Measurements from ENCODE around the gene MPZL2. TPM values are rescaled to one million over a fixed set of nuclear protein-coding genes. Genes with fewer than 3 reads are reported as not detected.

MPZL2 gene
- polyA plus RNA-seq, 1 donor from 2014 or later, result not detected

DNA sequence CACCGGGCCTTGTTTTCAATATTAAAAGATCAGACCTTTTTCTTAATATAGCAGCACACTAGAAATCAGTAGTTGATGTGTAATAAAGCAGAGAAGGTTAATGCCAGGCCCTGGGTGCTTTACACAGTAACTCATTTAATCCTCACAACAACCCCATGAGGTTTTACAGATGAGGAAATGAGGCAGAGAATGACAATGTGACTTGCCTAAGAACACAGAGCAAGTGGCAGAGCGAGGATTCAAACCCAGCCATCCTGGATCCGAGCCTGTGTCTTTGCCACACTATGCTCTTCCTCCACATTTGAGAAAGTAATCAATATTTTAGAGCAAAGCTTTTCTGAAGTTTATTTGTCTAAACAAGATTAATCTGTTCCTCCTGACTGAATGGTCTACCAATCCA is 46.5 kb downstream of the MPZL2 start:
- H3K27ac ChIP-seq (ENCODE audit: low read length), result no peak overlapping the region
- H3K4me3 ChIP-seq (ENCODE audit: low read length), result no peak overlapping the region
- H3K79me2 ChIP-seq (replicated peaks; ENCODE audit: insufficient read depth, low read length), result no peaks in the 10 kb centered on the region
- no peak for TF ChIP-seq SMC3 (conservative IDR thresholded peaks at IDR 0.05; ENCODE audit: poor library complexity)
- no peak for TF ChIP-seq REST (IDR thresholded peaks at IDR 0.05; ENCODE audit: borderline replicate concordance)
- TF ChIP-seq RAD21 (conservative IDR thresholded peaks at IDR 0.05), result no peak
- no peak for TF ChIP-seq MXI1 (conservative IDR thresholded peaks at IDR 0.05; ENCODE audit: poor library complexity, severe bottlenecking)
- TF ChIP-seq POLR2AphosphoS5 (IDR thresholded peaks at IDR 0.05), result no peak
- no peak for TF ChIP-seq TAF1 (IDR thresholded peaks at IDR 0.05; ENCODE audit: low read depth)
- TF ChIP-seq EZH2 (IDR thresholded peaks at IDR 0.05; ENCODE audit: borderline replicate concordance, insufficient read depth, low read length, poor library complexity, severe bottlenecking), result no peak
- no peaks in the 10 kb centered on the region for H3K9me3 ChIP-seq (ENCODE audit: low read length)
- H3K27me3 ChIP-seq (ENCODE audit: insufficient read depth, low read depth, low read length), result no peaks in the 10 kb centered on the region
- H2AFZ ChIP-seq (ENCODE audit: low read depth, low read length), result no peak overlapping the region
- H4K20me1 ChIP-seq (ENCODE audit: insufficient read depth), result no peaks in the 10 kb centered on the region
- no peak overlapping the region for H3K9ac ChIP-seq (ENCODE audit: low read length)
- no peaks in the 10 kb centered on the region for H3K9me2 ChIP-seq (ENCODE audit: insufficient read depth, low read length)
- no peaks in the 10 kb centered on the region for H3K36me3 ChIP-seq (ENCODE audit: insufficient read depth, low read length)
- H3F3A ChIP-seq (ENCODE audit: insufficient read depth, low read length, poor library complexity, severe bottlenecking), result no peaks in the 10 kb centered on the region
- H3K4me2 ChIP-seq (ENCODE audit: low read length), result no peak overlapping the region

GRCh38 chr11:118216621-118217481 is 47.2 kb downstream of the MPZL2 start:
- TF ChIP-seq EZH2 (IDR thresholded peaks at IDR 0.05; ENCODE audit: borderline replicate concordance, insufficient read depth, low read length, poor library complexity, severe bottlenecking) (no peak), TAF1 (IDR thresholded peaks at IDR 0.05; ENCODE audit: low read depth) (no peak), SMC3 (conservative IDR thresholded peaks at IDR 0.05; ENCODE audit: poor library complexity) (no peak), REST (IDR thresholded peaks at IDR 0.05; ENCODE audit: borderline replicate concordance) (no peak), EP300 (conservative IDR thresholded peaks at IDR 0.05; ENCODE audit: poor library complexity, severe bottlenecking) (no peak), RAD21 (conservative IDR thresholded peaks at IDR 0.05) (no peak), POLR2AphosphoS5 (IDR thresholded peaks at IDR 0.05) (no peak), MXI1 (conservative IDR thresholded peaks at IDR 0.05; ENCODE audit: poor library complexity, severe bottlenecking) (no peak)
- TF ChIP-seq, protein P1, sequence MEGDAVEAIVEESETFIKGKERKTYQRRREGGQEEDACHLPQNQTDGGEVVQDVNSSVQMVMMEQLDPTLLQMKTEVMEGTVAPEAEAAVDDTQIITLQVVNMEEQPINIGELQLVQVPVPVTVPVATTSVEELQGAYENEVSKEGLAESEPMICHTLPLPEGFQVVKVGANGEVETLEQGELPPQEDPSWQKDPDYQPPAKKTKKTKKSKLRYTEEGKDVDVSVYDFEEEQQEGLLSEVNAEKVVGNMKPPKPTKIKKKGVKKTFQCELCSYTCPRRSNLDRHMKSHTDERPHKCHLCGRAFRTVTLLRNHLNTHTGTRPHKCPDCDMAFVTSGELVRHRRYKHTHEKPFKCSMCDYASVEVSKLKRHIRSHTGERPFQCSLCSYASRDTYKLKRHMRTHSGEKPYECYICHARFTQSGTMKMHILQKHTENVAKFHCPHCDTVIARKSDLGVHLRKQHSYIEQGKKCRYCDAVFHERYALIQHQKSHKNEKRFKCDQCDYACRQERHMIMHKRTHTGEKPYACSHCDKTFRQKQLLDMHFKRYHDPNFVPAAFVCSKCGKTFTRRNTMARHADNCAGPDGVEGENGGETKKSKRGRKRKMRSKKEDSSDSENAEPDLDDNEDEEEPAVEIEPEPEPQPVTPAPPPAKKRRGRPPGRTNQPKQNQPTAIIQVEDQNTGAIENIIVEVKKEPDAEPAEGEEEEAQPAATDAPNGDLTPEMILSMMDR (IDR thresholded peaks at IDR 0.05; ENCODE audit: poor library complexity, severe bottlenecking), result no peak
- H3K27me3 ChIP-seq (ENCODE audit: insufficient read depth, low read depth, low read length), result no peaks in the 10 kb centered on the region

More at GRCh38 chr11:118216621-118217481, 47.2 kb downstream of the MPZL2 start:
- Histone ChIP-seq H3K9me2 (ENCODE audit: insufficient read depth, low read length) (no peaks in the 10 kb centered on the region), H3K27ac (ENCODE audit: low read length) (no peak overlapping the region), H3K79me2 (replicated peaks; ENCODE audit: insufficient read depth, low read length) (no peaks in the 10 kb centered on the region), H2AFZ (ENCODE audit: low read depth, low read length) (no peak overlapping the region), H4K20me1 (ENCODE audit: insufficient read depth) (no peaks in the 10 kb centered on the region), H3K4me2 (ENCODE audit: low read length) (no peak overlapping the region), H3K36me3 (ENCODE audit: insufficient read depth, low read length) (no peaks in the 10 kb centered on the region), H3F3A (ENCODE audit: insufficient read depth, low read length, poor library complexity, severe bottlenecking) (no peaks in the 10 kb centered on the region), H3K9me3 (ENCODE audit: low read length) (no peaks in the 10 kb centered on the region), H3K4me3 (ENCODE audit: low read length) (no peak overlapping the region), H3K9ac (ENCODE audit: low read length) (no peak overlapping the region)
